Measurements from ENCODE around the gene PLEKHJ1.

The PLEKHJ1 gene

DNA sequence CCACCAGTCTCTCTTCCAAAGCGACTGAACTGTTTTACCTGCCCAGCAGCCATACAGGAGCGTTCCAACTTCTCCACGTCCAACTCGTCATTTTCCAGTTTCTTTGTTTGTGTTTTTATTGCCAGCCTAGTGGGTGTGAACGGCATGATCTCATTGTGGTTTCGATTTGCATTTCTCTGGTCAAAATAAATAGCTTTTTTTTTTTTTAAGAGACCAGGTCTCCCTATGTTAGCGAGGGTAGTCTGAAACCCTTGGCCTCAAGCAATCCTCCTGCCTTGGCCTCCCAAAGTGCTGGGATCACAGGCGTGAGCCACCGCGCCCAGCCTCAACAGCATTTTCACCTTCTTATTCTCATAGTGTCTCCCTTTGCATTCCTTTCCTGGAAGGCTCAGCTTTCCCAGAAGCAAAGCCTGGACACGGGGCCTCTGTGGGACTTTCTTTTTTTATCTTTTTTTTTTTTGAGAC, 24.2 kb upstream of the PLEKHJ1 start:
- Histone ChIP-seq H3K9ac (ENCODE audit: low read depth, low read length, poor library complexity, severe bottlenecking) (no peak overlapping the region), H3K4me2 (ENCODE audit: low read depth, low read length, poor library complexity, severe bottlenecking) (no peak overlapping the region), H3K4me1 (ENCODE audit: insufficient read depth, low read length, poor library complexity, severe bottlenecking) (no peaks in the 10 kb centered on the region)

DNA sequence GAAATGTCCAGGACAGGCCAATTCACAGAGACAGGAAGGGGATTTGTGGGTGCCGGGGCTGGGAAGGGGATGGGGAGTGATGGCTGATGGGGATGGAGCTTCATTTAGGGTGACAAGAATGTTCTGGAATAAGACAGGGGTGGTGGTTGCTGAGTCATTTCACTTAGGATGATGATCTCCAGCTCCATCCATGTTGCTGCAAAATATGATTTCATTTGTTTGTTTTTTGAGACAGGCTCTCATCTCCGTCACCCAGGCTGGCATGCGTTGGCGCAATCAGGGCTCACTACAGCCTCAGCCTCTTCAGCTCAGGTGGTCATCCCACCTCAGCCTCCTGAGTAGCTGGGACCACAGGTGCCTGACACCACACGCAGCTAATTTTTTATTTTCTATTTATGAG, 23.2 kb upstream of the PLEKHJ1 start:
- no peaks in the 10 kb centered on the region for H3K36me3 ChIP-seq (ENCODE audit: insufficient read depth, low read length)
- no peaks in the 10 kb centered on the region for H3K9me3 ChIP-seq (ENCODE audit: insufficient read depth, low read depth, low read length)
- no peak overlapping the region for H3K9ac ChIP-seq (ENCODE audit: low read depth, low read length, poor library complexity, severe bottlenecking)
- no peaks in the 10 kb centered on the region for H3K27me3 ChIP-seq (ENCODE audit: insufficient read depth, low read length, poor library complexity, severe bottlenecking)
- H3K79me2 ChIP-seq (ENCODE audit: insufficient read depth, low read length) = no peaks in the 10 kb centered on the region
- no peak overlapping the region for H2AFZ ChIP-seq (ENCODE audit: low read length)
- H3K9me2 ChIP-seq (replicated peaks; ENCODE audit: low read depth, low read length) = no peaks in the 10 kb centered on the region
- no peak for TF ChIP-seq EZH2phosphoT487 (IDR thresholded peaks at IDR 0.05; ENCODE audit: borderline replicate concordance)
- TF ChIP-seq, protein P1, sequence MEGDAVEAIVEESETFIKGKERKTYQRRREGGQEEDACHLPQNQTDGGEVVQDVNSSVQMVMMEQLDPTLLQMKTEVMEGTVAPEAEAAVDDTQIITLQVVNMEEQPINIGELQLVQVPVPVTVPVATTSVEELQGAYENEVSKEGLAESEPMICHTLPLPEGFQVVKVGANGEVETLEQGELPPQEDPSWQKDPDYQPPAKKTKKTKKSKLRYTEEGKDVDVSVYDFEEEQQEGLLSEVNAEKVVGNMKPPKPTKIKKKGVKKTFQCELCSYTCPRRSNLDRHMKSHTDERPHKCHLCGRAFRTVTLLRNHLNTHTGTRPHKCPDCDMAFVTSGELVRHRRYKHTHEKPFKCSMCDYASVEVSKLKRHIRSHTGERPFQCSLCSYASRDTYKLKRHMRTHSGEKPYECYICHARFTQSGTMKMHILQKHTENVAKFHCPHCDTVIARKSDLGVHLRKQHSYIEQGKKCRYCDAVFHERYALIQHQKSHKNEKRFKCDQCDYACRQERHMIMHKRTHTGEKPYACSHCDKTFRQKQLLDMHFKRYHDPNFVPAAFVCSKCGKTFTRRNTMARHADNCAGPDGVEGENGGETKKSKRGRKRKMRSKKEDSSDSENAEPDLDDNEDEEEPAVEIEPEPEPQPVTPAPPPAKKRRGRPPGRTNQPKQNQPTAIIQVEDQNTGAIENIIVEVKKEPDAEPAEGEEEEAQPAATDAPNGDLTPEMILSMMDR (conservative IDR thresholded peaks at IDR 0.05; ENCODE audit: low read length) = no peak
- no peaks in the 10 kb centered on the region for H3F3A ChIP-seq (ENCODE audit: low read depth)
- H4K20me1 ChIP-seq (ENCODE audit: insufficient read depth, low read length, poor library complexity, severe bottlenecking) = no peaks in the 10 kb centered on the region
- H3K4me2 ChIP-seq (ENCODE audit: low read depth, low read length, poor library complexity, severe bottlenecking) = no peak overlapping the region
- no peak overlapping the region for H3K4me3 ChIP-seq (ENCODE audit: low read length, poor library complexity, severe bottlenecking)
- H3K4me1 ChIP-seq (ENCODE audit: insufficient read depth, low read length, poor library complexity, severe bottlenecking) = no peaks in the 10 kb centered on the region

More for the DNA sequence above, 24.2 kb upstream of the PLEKHJ1 start:
- H3K79me2 ChIP-seq (ENCODE audit: insufficient read depth, low read length) = no peaks in the 10 kb centered on the region
- no peaks in the 10 kb centered on the region for H3K36me3 ChIP-seq (ENCODE audit: insufficient read depth, low read length)
- H3K9me2 ChIP-seq (replicated peaks; ENCODE audit: low read depth, low read length) = no peaks in the 10 kb centered on the region
- no peak for TF ChIP-seq EZH2phosphoT487 (IDR thresholded peaks at IDR 0.05; ENCODE audit: borderline replicate concordance)
- H3K9me3 ChIP-seq (ENCODE audit: insufficient read depth, low read depth, low read length) = no peaks in the 10 kb centered on the region
- H3K27me3 ChIP-seq (ENCODE audit: insufficient read depth, low read length, poor library complexity, severe bottlenecking) = no peaks in the 10 kb centered on the region
- H3F3A ChIP-seq (ENCODE audit: low read depth) = no peaks in the 10 kb centered on the region
- H2AFZ ChIP-seq (ENCODE audit: low read length) = no peak overlapping the region
- H3K4me3 ChIP-seq (ENCODE audit: low read length, poor library complexity, severe bottlenecking) = no peak overlapping the region
- H4K20me1 ChIP-seq (ENCODE audit: insufficient read depth, low read length, poor library complexity, severe bottlenecking) = no peaks in the 10 kb centered on the region

DNA sequence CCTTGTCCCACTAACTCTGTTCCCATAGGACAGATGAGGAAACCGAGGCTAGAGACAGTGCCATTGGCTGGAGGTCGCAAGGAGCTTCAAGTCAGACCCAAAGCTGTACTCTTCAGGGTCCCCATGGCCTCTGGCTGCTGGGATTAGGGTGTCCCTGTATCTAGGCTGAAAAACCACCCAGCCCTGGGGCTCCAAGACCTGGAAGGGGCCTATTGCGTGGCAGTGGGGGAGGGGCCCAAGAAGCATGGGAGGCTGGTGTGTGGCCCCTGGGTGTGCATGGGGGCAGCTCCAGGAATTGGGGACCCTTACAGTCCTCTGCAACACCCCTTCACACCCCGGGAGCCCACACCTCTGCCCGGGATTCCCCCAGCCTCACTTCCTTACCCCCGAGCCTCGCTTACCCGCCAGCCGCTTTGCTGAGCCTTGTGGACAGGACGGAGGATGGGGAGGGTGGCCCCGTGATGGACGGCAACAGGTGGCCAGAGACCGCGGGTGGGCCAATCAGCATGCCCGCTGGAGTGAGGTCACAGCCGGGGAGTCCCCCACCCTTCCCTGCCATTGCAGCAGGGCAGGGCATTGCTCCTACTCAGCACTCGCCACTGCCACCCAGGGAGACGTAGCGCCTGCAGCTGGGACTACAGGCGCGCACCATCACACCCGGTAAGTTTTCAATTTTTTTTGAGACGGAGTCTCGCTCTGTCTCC, 20.0 kb upstream of the PLEKHJ1 start, which contains the start of gene JSRP1:
JSRP1 (minus strand) TSS at position 436 of the 704 bp plus-strand sequence. CDS start 1,103 bp downstream, outside the sequence.
- Histone ChIP-seq H3K9me2 (replicated peaks; ENCODE audit: low read depth, low read length) (no peaks in the 10 kb centered on the region), H3K4me1 (ENCODE audit: insufficient read depth, low read length, poor library complexity, severe bottlenecking) (no peaks in the 10 kb centered on the region), H3K27me3 (ENCODE audit: insufficient read depth, low read length, poor library complexity, severe bottlenecking) (no peaks in the 10 kb centered on the region), H3K9ac (ENCODE audit: low read depth, low read length, poor library complexity, severe bottlenecking) (no peak within 1 kb of the TSS), H3K4me3 (ENCODE audit: low read length, poor library complexity, severe bottlenecking) (no peak within 1 kb of the TSS), H3K9me3 (ENCODE audit: insufficient read depth, low read depth, low read length) (no peaks in the 10 kb centered on the region), H3K36me3 (ENCODE audit: insufficient read depth, low read length) (no peaks in the 10 kb centered on the region), H3F3A (ENCODE audit: low read depth) (no peaks in the 10 kb centered on the region), H3K79me2 (ENCODE audit: insufficient read depth, low read length) (no peaks in the 10 kb centered on the region), H2AFZ (ENCODE audit: low read length) (no peak within 1 kb of the TSS), H3K4me2 (ENCODE audit: low read depth, low read length, poor library complexity, severe bottlenecking) (no peak within 1 kb of the TSS), H4K20me1 (ENCODE audit: insufficient read depth, low read length, poor library complexity, severe bottlenecking) (no peaks in the 10 kb centered on the region)
- TF ChIP-seq, protein P1 (conservative IDR thresholded peaks at IDR 0.05; ENCODE audit: low read length) = no peak
- TF ChIP-seq EZH2phosphoT487 (IDR thresholded peaks at IDR 0.05; ENCODE audit: borderline replicate concordance) = no peak

All from Loucy (cell line).